Astrocyte (in vitro differentiated cells and primary cell): ENCODE measurements around the gene SLC29A3. TPM values are rescaled to one million over a fixed set of nuclear protein-coding genes. Genes with fewer than 3 reads are reported as not detected.

ENCODE experiments used
- DNase-seq: peaks from one replicate; pipeline ENCODE4 v3.0.0-alpha.2; 2010; ENCODE audit warnings: low read depth
- FAIRE-seq: peaks from 2 replicates; lab custom pipeline; 2011; peaks lifted over from hg19 to GRCh38; lab: Jason Lieb, UNC
- H2AFZ ChIP-seq: 2 replicates; pipeline ENCODE4 v1.6.0; 2012; ENCODE audit warnings: low read depth, low read length, inconsistent platforms
- H3K27ac ChIP-seq: 2 replicates; pipeline ENCODE4 v1.5.1; 2011; ENCODE audit warnings: low read depth, low read length, inconsistent platforms
- H3K27me3 ChIP-seq: 2 replicates; pipeline ENCODE4 v1.6.0; 2011; ENCODE audit warnings: low read length, inconsistent platforms; ENCODE audit not compliant: insufficient read depth
- H3K36me3 ChIP-seq: 2 replicates; pipeline ENCODE4 v1.5.1; 2011; ENCODE audit warnings: low read length, inconsistent platforms; ENCODE audit not compliant: insufficient read depth
- H3K4me1 ChIP-seq: 2 replicates; pipeline ENCODE4 v1.5.1; 2011; ENCODE audit warnings: low read length, inconsistent platforms; ENCODE audit not compliant: insufficient read depth
- H3K4me2 ChIP-seq: 2 replicates; pipeline ENCODE4 v1.6.0; 2012; ENCODE audit warnings: low read length, inconsistent platforms
- H3K4me3 ChIP-seq: 2 replicates; pipeline ENCODE4 v1.5.1; 2011; ENCODE audit warnings: low read depth, mild to moderate bottlenecking, low read length, inconsistent platforms; ENCODE audit not compliant: insufficient read depth
- H3K79me2 ChIP-seq: 2 replicates; pipeline ENCODE4 v1.6.0; 2012; ENCODE audit warnings: mild to moderate bottlenecking, low read length, inconsistent platforms; ENCODE audit not compliant: insufficient read depth
- H3K9ac ChIP-seq: 2 replicates; pipeline ENCODE4 v1.6.0; 2012; ENCODE audit warnings: mild to moderate bottlenecking, low read length, inconsistent platforms
- H3K9me3 ChIP-seq: 2 replicates; pipeline ENCODE4 v1.5.1; 2012; ENCODE audit warnings: low read depth, mild to moderate bottlenecking, low read length, inconsistent platforms; ENCODE audit not compliant: insufficient read depth
- H4K20me1 ChIP-seq: 2 replicates; pipeline ENCODE4 v1.6.0; 2012; ENCODE audit warnings: low read length, inconsistent platforms; ENCODE audit not compliant: insufficient read depth
- H3K27ac Mint-ChIP-seq: one replicate; pipeline ENCODE4 v1.8.0; 2021; ENCODE audit warnings: mild to moderate bottlenecking, mixed read lengths; ENCODE audit not compliant: unreplicated experiment
- H3K27me3 Mint-ChIP-seq: one replicate; pipeline ENCODE4 v1.8.0; 2021; ENCODE audit warnings: low read depth, mixed read lengths; ENCODE audit not compliant: unreplicated experiment
- H3K36me3 Mint-ChIP-seq: one replicate; pipeline ENCODE4 v1.8.0; 2021; ENCODE audit warnings: low read depth, mixed read lengths; ENCODE audit not compliant: unreplicated experiment
- H3K4me1 Mint-ChIP-seq: one replicate; pipeline ENCODE4 v1.8.0; 2021; ENCODE audit warnings: low read depth, mixed read lengths; ENCODE audit not compliant: unreplicated experiment
- H3K4me3 Mint-ChIP-seq: one replicate; pipeline ENCODE4 v1.8.0; 2021; ENCODE audit warnings: mild to moderate bottlenecking, moderate library complexity, mixed read lengths; ENCODE audit not compliant: unreplicated experiment
- H3K9me3 Mint-ChIP-seq: one replicate; pipeline ENCODE4 v1.8.0; 2021; ENCODE audit warnings: mild to moderate bottlenecking, mixed read lengths; ENCODE audit not compliant: unreplicated experiment
- EZH2 ChIP-seq: IDR thresholded peaks from 2 replicates; pipeline ENCODE4 v1.6.1; 2012; ENCODE audit warnings: mild to moderate bottlenecking, low read length, inconsistent platforms; ENCODE audit not compliant: insufficient read depth
- total RNA-seq: library from RNA; stranded (reverse); gene quantifications from 2 replicates; pipeline ENCODE4 v1.2.1, GENCODE V29; 2021
- TF ChIP-seq, protein P1 (sequence below): IDR thresholded peaks from 2 replicates; pipeline ENCODE4 v1.5.1; 2011; ENCODE audit warnings: low read depth, mild to moderate bottlenecking, inconsistent platforms, low read length, moderate library complexity; ENCODE audit not compliant: insufficient read depth

SLC29A3 gene
- total RNA-seq, 1 donor from 2014 or later = 3.4 TPM

DNA sequence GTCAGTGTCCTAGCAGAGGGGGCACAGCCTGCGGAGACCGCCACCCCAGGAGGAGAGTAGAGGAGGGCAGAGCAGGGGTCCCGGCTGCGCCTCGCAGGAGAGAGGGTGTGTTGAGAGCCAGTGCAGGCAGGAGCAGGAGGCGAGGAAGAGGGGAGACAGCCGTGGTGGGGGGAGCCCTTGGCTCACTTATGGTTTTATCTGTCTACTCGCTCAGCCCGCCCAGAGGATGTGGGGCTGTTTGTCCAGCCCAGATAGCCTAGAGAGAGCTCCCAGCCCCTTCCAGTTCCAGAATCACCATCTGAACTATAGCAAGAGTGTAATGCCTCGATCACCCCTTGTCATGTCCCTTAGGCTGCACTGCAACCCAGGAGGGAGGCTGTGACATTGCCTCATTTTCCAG, 26.6 kb downstream of the SLC29A3 start:
- Histone ChIP-seq H3K9me3 (no peaks in the 10 kb centered on the region), H3K4me3 (no peak overlapping the region), H3K27ac (no peak overlapping the region), H3K4me1 (peaks cover 3% of the 10 kb centered on the region), H4K20me1 (peaks cover 5% of the 10 kb centered on the region), H3K9ac (no peak overlapping the region), H3K4me2 (no peak overlapping the region), H2AFZ (no peak overlapping the region), H3K27me3 (no peaks in the 10 kb centered on the region), H3K36me3 (no peaks in the 10 kb centered on the region), H3K79me2 (no peaks in the 10 kb centered on the region)
- TF ChIP-seq EZH2 = no peak
- TF ChIP-seq, protein P1, sequence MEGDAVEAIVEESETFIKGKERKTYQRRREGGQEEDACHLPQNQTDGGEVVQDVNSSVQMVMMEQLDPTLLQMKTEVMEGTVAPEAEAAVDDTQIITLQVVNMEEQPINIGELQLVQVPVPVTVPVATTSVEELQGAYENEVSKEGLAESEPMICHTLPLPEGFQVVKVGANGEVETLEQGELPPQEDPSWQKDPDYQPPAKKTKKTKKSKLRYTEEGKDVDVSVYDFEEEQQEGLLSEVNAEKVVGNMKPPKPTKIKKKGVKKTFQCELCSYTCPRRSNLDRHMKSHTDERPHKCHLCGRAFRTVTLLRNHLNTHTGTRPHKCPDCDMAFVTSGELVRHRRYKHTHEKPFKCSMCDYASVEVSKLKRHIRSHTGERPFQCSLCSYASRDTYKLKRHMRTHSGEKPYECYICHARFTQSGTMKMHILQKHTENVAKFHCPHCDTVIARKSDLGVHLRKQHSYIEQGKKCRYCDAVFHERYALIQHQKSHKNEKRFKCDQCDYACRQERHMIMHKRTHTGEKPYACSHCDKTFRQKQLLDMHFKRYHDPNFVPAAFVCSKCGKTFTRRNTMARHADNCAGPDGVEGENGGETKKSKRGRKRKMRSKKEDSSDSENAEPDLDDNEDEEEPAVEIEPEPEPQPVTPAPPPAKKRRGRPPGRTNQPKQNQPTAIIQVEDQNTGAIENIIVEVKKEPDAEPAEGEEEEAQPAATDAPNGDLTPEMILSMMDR = no peak
- peaks cover 59% of the 10 kb centered on the region for H3K27me3 Mint-ChIP-seq
- FAIRE-seq = no peak
- DNase-seq = no peak
- no peak overlapping the region for H3K4me3 Mint-ChIP-seq
- H3K4me1 Mint-ChIP-seq = peaks cover 4% of the 10 kb centered on the region
- no peak overlapping the region for H3K27ac Mint-ChIP-seq
- no peaks in the 10 kb centered on the region for H3K9me3 Mint-ChIP-seq
- no peaks in the 10 kb centered on the region for H3K36me3 Mint-ChIP-seq

DNA sequence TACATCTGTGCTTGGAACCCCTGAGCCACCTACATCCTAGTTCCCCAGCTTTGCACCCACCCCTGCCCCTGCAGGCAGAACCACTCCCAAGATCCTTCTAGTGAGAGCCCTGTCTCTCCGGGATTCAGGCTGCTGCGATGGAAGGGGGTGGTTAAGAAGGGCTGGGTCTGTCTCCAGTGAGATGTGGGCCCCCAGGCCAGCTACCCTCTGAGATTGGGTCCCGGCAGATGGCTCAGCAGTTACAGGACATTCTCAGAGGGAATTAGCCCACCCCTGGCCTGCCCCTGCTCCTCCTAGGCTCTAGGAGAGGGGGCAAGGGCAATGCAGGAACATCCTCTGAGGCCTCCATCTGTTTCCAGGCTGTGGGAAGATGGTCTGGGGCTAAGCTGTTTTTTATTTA, 27.7 kb downstream of the SLC29A3 start:
- H3K36me3 Mint-ChIP-seq = no peaks in the 10 kb centered on the region
- no peak for FAIRE-seq
- no peaks in the 10 kb centered on the region for H3K79me2 ChIP-seq
- no peaks in the 10 kb centered on the region for H3K36me3 ChIP-seq
- TF ChIP-seq EZH2 = no peak
- TF ChIP-seq, protein P1 = no peak
- H3K9ac ChIP-seq = no peak overlapping the region
- no peak overlapping the region for H3K27ac ChIP-seq
- no peak overlapping the region for H3K27ac Mint-ChIP-seq
- H3K27me3 Mint-ChIP-seq = peaks cover 64% of the 10 kb centered on the region
- peaks cover 5% of the 10 kb centered on the region for H4K20me1 ChIP-seq
- no peaks in the 10 kb centered on the region for H3K27me3 ChIP-seq
- no peak overlapping the region for H2AFZ ChIP-seq
- no peak overlapping the region for H3K4me3 ChIP-seq
- H3K4me2 ChIP-seq = no peak overlapping the region
- H3K9me3 Mint-ChIP-seq = no peaks in the 10 kb centered on the region
- H3K4me3 Mint-ChIP-seq = no peak overlapping the region
- H3K4me1 ChIP-seq = peaks cover 3% of the 10 kb centered on the region
- peaks cover 4% of the 10 kb centered on the region for H3K4me1 Mint-ChIP-seq
- no peaks in the 10 kb centered on the region for H3K9me3 ChIP-seq
- DNase-seq = no peak

DNA sequence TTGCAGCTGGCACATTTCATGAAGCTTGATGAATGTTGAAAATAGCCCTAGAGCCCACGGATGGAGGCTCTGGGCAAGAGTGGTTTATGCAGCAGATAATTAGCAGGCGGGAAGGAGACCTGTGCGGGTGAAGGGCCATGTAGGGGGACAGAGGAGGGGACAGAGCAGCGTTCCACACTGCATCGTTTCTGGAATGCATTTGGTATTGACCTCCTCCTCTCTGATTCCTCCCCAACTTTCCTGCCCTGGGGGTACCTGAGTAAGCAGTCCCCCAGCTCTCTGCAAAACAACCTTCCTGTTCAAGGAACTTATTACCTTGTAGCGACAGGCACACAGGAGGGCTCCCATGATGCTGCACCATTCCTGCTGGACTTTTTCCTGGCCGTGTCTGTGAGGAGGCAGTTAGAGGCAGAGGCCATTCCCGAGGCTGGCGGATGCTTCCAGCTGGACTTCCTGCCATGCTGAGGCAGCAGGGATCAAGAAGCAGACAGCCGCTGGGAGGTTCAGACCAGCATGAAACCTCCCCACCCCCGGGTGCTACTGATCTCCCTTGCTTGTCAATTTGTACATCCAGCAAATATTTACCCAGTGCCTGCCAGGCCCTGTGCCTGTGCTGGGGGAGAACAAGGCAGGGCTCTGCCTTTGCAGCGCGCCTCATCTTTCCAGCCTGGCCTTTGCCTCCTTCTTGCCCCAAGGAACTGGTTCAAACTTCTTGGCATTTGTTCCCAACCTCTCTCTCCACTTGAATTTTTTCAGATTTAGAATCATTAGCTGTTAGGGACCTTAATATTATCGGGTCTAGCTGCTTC, 28.7 kb downstream of the SLC29A3 start:
- Histone ChIP-seq H3K4me2 (no peak overlapping the region), H3K36me3 (no peaks in the 10 kb centered on the region), H4K20me1 (peaks cover 5% of the 10 kb centered on the region), H3K27ac (no peak overlapping the region), H3K9me3 (no peaks in the 10 kb centered on the region), H3K4me1 (peaks cover 3% of the 10 kb centered on the region), H3K4me3 (no peak overlapping the region), H3K27me3 (no peaks in the 10 kb centered on the region), H3K79me2 (no peaks in the 10 kb centered on the region), H3K9ac (no peak overlapping the region), H2AFZ (no peak overlapping the region)
- Mint-ChIP-seq H3K27ac (no peak overlapping the region), H3K4me3 (no peak overlapping the region), H3K4me1 (peaks cover 4% of the 10 kb centered on the region), H3K36me3 (peaks cover 3% of the 10 kb centered on the region), H3K9me3 (no peaks in the 10 kb centered on the region), H3K27me3 (peaks cover 66% of the 10 kb centered on the region)
- FAIRE-seq (no peak), DNase-seq (no peak)
- TF ChIP-seq EZH2 = no peak
- TF ChIP-seq, protein P1 = no peak
